Activated T-cell treated with anti-CD3 and anti-CD28 coated beads for 4 hours (primary cell): ENCODE data around the gene SPIRE2.

ENCODE experiments used
- DNase-seq: peaks from one replicate; pipeline ENCODE4 v3.0.0-alpha.2; 2020

Gene SPIRE2

GRCh38 chr16:89918453-89919347 lies 90.4 kb downstream of the SPIRE2 start, which contains the start of gene MC1R:
MC1R (plus strand) TSS chr16:89918862; CDS start chr16:89919259, 397 bp downstream.
- DNase-seq: no peak

- DNase-seq: no peak
Measured at GRCh38 chr16:89919535-89920406, 91.5 kb downstream of the SPIRE2 start.

- no peak for DNase-seq
Measured at GRCh38 chr16:89920723-89921122, 92.4 kb downstream of the SPIRE2 start.
